ENCODE measurements around the gene PRXL2B.

The PRXL2B gene

GRCh38 chr1:2635361-2636010, 48.9 kb downstream of the PRXL2B start:
- DNase-seq (ENCODE audit: low spot score): no peak

DNA sequence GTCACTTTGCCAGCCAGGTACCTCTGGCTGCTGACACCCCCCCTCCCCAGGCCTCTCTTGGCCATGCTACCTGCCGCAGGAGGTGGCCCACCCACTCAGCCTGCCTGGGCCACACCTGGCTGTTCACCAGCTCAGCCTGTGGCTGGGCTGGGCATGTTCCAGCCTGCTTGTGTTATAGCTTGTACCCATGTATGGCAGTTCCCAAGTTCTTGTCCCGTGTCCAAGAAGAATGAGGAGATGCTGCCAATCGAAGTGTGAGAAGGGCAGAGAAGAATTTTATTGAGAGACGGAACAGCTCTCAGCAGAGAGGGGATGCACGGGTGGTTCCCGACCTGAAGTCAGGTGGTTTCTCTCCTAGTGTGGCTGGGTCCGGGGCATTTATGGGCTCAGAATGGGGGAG, 50.2 kb downstream of the PRXL2B start:
- DNase-seq (ENCODE audit: low spot score): no peak

DNA sequence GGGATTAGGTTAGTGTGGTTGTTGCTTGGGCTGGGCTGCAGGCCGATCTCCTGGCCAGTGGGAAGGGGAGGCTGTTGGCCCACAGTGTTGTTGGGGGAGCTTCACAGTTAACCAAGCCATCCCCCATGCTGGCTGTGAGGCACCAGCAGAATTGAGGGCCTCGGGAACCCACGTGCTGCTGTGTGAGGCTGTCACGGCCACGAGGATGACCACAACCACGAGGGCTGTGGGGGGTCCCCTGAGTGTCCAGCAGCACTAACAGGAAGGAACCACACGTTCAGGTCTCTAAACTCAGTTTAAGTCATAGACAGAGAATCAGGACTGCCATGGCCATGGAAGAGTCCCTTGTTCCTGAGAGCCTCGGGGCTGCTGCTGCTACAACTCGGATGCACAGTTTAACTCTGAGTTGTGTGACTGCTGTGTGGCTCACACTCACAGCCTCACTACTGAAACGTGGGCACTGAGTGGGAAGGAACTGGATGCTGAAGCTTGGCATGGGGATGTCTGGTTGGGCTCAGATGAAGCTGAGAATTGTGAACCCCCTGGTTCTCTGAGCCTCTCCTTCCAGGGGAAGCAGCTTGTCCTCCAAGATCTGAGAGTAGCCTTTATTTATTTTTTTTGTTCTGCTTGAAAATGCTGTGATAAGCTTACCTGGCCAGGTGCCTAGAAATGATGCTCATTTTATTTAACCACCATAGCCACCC, 51.0 kb downstream of the PRXL2B start:
- DNase-seq (ENCODE audit: low spot score): no peak

- DNase-seq (ENCODE audit: low spot score): no peak
These were observed 52.0 kb downstream of the PRXL2B start for GRCh38 chr1:2638466-2639115.

- no peak for DNase-seq (ENCODE audit: low spot score)
These were observed 52.6 kb downstream of the PRXL2B start for GRCh38 chr1:2639203-2639602.

DNA sequence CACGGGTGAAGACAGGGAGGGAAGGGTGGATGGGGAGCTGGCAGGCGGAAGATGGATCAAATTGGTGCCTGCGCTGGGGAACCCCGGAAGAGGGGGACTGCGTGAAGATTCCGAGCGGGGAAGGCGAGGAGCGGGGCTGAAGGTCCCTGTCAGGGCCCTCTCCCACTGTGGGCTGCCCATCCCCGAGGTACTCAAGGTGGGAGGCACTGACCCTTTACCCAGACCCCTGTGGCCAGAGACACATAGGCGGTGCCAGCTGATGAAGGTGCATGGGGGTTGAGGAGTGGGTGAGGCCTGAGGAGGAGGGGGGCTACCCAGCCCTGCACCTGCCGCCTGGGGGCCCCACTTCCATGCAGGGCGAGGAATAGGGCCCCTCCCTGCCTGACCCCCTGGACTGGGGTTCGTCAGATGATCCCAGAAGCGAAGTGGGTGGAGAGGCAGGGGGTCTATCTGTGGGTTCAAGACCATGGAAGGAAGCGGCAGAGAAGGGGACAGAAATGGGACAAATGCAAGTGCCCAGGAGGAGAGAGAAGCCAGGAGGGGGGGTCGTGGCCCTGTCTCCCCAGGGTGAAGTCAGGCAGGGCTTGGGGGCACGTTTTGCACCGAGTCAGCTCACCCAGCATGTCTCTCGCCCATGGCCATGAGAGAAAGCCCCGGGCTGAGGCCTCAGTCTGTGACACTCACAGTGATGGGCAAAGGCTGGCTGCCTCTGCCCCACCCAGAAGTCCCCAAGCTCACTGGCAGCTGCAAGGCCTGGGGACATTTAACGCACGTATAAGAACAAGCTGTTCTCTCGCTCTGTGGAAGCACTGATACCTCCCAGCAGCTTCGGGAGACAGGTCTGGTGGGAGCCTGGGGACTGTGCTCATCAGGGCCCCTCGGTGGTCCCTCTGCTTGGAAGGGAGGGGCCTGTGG, 53.3 kb downstream of the PRXL2B start:
- DNase-seq (ENCODE audit: low spot score): no peak

GRCh38 chr1:2640626-2641025, 54.0 kb downstream of the PRXL2B start:
- no peak for DNase-seq (ENCODE audit: low spot score)
